LNCAP (cell line): Measurements from ENCODE around the gene CEP112.

Experiments
- TF ChIP-seq, protein P1 (sequence below): fragments of 450-650 bp; IDR thresholded peaks from 2 replicates; pipeline ENCODE4 v1.5.1; 2017; ENCODE audit warnings: mild to moderate bottlenecking

Gene CEP112

DNA sequence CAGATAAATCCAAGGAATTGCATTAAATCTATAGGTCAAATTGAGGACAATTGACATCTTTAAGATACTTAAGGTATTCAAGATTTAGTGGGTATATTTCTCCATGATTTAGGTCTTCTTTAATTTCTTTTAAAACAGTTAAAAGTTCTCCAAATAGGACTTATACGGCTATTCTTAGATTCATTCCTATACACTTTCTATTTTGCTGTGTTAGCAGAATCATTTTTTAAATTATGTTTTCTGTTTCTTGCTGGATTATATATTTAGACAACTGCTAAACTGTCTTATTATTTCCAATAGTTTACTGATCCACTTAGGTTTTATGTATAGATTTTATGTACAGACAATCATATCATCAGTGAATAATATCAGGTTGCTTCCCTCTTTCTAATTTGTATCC, 404.4 kb downstream of the CEP112 start:
- TF ChIP-seq, protein P1, sequence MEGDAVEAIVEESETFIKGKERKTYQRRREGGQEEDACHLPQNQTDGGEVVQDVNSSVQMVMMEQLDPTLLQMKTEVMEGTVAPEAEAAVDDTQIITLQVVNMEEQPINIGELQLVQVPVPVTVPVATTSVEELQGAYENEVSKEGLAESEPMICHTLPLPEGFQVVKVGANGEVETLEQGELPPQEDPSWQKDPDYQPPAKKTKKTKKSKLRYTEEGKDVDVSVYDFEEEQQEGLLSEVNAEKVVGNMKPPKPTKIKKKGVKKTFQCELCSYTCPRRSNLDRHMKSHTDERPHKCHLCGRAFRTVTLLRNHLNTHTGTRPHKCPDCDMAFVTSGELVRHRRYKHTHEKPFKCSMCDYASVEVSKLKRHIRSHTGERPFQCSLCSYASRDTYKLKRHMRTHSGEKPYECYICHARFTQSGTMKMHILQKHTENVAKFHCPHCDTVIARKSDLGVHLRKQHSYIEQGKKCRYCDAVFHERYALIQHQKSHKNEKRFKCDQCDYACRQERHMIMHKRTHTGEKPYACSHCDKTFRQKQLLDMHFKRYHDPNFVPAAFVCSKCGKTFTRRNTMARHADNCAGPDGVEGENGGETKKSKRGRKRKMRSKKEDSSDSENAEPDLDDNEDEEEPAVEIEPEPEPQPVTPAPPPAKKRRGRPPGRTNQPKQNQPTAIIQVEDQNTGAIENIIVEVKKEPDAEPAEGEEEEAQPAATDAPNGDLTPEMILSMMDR, result no peak

DNA sequence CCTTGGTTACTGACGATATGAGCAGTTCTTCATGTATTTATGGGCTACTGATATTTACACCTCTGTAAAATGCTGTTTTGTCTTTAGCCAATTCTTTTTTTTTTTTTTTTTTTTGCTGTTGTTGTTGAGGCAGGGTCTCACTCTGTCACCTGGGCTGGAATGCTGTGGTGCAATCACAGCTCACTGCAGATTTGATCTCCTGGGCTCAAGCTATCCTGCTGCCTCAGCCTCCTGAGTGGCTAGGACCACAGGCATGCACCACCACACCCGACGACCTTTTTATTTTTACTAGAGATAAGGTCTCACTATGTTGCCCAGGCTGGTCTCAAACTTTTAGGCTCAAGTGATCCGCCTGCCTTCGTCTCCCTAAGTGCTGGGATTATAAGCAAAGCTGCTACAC, 405.5 kb downstream of the CEP112 start:
- TF ChIP-seq, protein P1, result no peak

DNA sequence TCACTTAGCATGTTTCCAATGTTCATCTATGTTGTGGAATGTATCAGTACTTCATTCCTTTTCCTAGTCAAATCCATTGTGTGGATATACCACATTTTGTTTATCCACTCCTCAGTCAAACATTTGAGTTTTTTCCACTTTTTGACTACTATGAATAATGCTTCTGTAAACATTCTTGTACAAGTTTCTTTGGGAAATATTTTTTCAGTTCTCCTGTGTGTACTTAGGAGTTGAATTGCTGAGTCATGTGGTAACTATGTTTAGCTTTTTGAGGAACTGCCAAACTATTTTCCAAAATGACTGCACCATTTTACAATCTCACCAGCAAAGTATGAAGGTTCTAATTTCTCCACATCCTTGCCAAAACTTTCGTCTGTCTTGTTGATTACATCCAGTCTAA, 406.8 kb downstream of the CEP112 start:
- TF ChIP-seq, protein P1, result no peak

GRCh38 chr17:65783845-65784334, 408.0 kb downstream of the CEP112 start:
- TF ChIP-seq, protein P1, result no peak

DNA sequence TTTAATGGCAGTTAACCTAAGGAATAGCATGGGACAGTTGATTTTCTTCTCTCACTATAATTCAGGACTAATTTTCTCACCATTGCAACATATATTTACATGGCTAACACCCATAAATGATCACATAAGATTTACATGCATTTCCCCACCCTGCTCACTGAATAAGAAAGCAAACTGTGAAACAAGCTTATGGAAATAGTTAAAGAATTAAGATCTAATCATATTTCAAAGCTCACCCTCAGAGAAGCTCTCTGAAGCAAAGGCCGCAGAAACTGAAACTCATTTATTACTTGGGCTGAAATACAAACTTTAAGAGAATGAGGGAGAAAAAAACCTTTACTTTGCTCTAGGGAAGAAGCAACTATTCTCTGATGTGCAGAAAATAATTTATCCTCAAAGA, 411.8 kb downstream of the CEP112 start:
- TF ChIP-seq, protein P1, result no peak

DNA sequence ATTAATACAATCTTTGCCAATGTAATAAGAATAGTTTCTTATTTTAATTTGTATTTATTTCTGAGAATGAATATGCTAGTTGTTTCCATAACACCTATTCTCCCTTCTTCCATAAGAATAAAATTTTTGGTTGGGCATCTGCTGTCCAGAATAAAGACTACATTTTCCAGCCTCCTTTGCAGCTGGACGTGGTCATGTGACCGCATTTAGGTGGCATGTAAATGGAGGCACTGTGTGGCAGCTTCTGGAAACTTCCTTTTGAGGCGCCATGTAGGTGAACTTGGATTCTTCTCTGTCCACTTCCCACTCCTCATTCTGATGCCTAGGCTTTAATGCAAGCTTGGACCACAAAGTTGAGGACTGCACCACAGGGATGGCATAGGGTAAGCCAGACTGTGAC, 415.0 kb downstream of the CEP112 start:
- TF ChIP-seq, protein P1, result no peak

DNA sequence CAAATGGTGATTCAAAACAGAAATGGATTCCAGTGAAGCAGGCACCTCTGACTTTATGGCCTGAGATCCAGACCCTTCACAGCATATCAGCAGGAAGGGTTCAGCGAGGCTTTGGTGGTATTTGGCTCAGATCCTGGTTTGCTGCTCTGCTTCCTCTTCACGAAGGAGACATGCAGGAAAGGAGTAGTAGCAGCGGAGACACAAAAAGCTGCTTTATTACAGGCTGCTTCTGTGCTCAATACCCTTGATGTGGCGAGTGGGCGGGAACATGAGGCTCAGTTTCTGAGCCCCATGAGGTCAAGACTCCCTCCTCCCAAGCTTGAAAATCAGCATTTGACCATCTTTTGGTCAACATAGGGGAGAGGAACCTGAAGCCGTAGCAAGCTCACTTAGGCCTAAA, 417.1 kb downstream of the CEP112 start:
- TF ChIP-seq, protein P1, result no peak

DNA sequence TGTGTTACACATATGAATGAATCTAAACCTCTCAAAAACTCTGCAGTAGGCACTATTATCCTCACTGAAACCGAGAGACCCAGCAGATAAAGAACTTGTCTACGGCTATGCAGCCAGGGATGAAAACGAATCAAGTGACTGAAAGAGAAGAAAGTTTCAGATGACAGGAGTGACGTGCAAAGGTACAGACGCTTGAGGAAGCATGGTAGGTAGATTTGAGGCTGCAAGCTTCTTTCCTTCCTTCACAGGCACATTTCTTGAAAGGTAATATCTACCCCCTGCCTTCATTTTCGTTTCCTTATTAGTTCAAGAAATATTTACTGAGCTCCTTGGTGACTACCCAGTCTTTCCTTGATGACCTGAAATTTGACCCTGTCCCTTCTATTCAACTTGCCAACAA, 418.9 kb downstream of the CEP112 start:
- TF ChIP-seq, protein P1, result no peak
